Embryonic facial prominence (tissue), 1 donor: ENCODE data around the gene PIGB.
"Not testable (repeated sequence)": the region's sequence is repeated elsewhere in the genome, so short reads cannot be mapped to it uniquely, and the experiment has no call there.

Source experiments
- DNase-seq: peaks from one replicate; pipeline ENCODE4 v3.0.0-alpha.2; 2016; ENCODE audit errors: extremely low spot score

PIGB gene

GRCh38 chr15:55297315-55297714 is 21.7 kb upstream of the PIGB start:
- DNase-seq = no peak

DNA sequence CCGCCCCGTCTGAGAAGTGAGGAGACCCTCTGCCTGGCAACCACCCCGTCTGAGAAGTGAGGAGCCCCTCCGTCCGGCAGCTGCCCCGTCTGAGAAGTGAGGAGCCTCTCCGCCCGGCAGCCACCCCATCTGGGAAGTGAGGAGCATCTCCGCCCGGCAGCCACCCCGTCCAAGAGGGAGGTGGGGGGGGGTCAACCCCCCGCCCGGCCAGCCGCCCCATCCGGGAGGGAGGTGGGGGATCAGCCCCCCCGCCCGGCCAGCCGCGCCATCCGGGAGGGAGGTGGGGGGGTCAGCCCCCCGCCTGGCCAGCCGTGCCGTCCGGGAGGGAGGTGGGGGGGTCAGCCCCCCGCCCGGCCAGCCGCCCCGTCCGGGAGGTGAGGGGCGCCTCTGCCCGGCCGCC is 16.2 kb upstream of the PIGB start:
- not testable (repeated sequence) for DNase-seq

DNA sequence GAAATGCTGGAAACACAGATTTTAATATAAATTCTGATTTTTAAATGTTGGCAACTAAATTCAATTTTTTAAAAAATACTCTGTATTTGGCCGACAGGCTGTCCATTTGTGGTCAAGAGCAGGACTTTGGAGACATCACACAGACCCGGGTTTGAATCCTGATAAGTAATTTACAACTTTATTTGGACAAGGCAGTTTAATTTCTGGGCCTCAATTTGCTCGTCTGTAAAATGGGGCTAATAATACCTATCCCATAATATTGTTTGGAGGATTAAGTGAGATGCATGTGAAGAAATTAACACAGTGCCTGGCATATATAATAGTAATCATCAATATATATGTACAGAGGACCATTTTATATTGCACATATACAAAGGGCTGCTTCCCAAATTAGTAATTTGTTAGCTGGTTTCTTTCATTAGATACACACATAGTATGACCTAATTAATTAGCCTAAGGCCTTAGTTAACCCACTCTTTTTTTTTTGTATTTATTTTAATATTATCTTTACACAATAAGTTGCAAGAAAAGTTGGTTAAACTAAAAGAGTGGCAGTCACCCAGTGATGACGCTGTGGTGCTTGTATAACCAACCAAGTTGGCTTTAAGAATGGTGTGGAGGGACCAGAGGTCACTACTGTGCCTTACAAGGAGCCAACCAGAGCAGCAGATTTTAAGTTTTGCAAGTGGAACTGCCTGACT is 665 bp downstream of the PIGB start:
- DNase-seq = no peak

GRCh38 chr15:55320238-55320550 is 1.2 kb downstream of the PIGB start:
- DNase-seq = no peak

DNA sequence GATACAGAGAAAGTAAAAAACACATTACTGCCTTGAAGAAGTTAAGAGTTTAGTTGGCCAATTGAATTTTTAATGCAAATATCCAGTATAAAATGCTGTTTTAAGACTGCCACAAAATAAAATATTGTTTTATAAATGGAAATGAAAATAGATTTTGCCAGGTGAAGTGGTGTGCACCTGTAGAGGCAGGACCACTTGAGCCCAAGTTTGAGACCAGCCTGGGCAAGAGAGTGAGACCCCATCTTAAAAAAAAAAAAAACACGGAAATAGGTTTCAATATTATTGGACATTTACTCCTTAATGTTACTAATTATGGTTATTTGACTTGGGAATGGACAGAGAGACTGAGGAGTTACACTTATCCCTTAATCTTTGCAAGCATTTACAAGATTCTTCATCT is 1.9 kb downstream of the PIGB start:
- no peak for DNase-seq

- DNase-seq = no peak
Measured at GRCh38 chr15:55322467-55322866, 3.4 kb downstream of the PIGB start.

DNA sequence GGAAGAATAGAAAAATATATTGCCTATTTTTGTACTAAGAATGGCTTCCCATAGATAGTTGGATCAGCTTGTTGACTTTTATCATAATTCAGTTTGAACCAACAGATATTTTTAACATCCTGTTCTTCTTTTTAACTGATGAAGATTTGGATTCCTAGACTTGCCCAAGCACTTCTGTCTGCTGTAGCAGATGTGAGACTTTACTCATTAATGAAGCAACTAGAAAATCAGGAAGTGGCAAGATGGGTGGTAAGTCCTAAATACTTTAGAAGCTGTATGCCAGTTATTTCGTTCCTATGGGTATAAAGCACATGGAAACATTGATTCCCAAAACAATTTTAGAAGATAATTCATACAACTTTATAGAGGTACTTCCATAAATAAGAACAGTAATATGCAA is 8.4 kb downstream of the PIGB start:
- DNase-seq = no peak

GRCh38 chr15:55334371-55334770 is 15.3 kb downstream of the PIGB start:
- no peak for DNase-seq

DNA sequence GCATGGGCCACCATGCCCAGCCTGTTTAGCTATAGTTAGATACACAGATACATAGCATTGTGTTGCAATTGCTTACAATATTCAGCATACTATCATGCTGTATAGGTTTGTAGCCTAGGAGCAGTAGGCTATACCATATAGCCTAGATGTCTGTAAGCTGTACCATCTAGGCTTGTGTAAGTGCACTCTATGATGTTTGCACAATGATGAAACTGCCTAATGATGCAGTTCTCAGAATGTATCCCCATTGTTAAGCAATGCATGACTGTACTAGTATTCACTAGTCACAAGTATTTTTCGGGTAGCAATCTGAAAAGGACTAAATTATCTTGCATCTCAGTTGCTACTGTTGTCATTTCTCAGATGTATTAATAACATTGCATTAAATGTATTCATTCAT is 16.0 kb downstream of the PIGB start:
- no peak for DNase-seq

DNA sequence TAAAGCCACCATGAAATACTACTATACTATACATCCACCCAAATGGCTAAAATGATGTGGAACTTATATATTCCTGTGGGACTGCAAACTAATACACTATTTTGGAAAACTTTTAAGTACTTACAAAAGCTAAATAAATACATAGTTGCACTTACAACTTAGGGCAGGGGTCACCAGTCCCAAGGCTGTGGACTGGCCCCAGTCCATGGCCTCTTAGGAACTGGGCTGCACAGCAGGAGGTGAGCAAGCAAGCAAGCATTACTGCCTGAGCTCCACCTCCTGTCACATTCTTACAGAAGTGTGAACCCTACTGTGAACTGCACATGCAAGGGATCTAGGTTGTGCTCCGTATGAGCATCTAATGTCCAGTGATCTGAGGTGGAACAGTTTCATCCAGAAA is 18.1 kb downstream of the PIGB start:
- DNase-seq = no peak

GRCh38 chr15:55343168-55343567 is 24.1 kb downstream of the PIGB start:
- DNase-seq = peak; percentile 34

DNA sequence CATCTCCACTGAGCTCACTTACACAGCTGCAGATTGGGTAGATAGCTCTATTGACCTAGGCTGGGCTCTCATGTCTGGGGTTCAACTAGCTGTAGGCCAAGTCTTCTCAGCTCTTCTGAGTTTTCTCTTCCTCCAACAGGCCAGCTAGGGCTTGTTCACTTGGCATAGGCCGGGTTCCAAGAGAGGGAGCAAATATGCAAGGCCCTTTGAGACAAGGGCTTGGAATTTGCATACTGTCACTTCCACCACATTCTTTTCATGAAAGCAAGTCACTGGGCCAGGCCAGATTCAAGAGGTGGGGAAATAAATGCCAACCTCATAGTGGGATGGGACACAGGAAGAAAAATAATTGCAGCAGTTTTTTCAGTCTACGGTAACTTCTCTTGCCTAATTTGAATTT is 25.2 kb downstream of the PIGB start:
- DNase-seq = no peak

- DNase-seq = no peak
Measured at GRCh38 chr15:55348281-55348778, 29.3 kb downstream of the PIGB start.

GRCh38 chr15:55349282-55349681 is 30.3 kb downstream of the PIGB start:
- no peak for DNase-seq

DNA sequence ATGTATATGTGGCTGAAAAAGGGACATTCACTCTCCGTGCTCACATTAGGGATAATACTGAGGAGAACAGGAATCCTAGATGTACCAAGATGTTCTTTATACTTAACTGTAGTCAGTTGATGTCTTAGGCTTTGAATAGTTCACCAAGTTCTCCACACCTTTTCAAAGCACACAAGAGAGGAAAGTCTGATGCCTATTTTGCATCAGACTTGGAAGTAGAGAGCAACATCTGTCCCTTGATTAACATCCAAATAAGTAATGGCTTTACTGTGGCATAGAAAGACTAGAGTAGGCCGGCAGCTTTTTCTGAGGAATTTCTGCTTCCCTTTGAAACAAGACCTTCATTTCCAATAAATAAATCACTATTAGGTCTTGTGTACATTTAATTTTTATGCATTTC is 34.0 kb downstream of the PIGB start:
- DNase-seq = no peak

DNA sequence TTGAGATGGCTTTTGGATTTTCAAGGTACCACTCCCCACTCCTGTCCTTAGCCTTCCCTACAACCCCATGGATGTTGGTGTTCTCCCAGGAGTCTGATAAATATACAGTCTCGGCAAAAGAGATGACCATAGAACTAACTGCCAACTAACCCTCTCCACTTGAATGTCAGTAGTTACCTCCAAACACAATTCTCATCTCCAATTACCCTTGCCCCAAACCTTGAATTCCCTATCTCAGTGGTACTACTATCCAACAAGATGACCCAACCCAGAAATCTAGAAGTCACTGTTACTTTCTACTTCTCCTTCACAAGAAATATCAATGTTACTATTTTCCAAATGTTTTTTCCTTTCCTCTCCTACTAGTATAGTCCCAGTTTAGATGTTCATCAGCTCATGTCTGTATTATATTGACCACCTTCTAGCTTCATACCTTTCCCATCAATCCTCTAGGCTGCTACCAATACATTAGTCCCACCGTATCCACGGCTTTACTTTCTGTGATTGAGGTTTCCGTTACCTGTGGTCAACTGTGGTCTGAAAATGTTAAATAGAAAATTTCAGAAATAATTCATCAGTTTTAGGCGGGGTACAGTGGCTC is 38.1 kb downstream of the PIGB start:
- DNase-seq = no peak

DNA sequence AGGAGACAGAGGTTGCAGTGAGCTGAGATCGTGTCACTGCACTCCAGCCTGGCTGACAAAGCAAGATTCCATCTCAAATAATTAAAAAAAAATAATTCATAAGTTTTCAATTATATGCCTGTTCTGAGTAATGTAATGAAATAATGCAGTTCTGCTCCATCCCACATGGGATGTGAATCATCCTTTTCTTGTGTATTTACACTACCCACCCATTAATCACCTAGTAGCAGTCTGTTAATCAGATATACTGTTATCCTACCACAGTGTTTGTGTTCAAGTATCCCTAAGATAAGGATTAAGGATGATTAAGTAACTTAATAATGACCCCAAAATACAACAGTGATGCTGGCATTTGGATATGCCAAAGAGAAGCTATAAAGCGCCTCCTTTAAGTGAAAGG is 38.8 kb downstream of the PIGB start:
- no peak for DNase-seq

DNA sequence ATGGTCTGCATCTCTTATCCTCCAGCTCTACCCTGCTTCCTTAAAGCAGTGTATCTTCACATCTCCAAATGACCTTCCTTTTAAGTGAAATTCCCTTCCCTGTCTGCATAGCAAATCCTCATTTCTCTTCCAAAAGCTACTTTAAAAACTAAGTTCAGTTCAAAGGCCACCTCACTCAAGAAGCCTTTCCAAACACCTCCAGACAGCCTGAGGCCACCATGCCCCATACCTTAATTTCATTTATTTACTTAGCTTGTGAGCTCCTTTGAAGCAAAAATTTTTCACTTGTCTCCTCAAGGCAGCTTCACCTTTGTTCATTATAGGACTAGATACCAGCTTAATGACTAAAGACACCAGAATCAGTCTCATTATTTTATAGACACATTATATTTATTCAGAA is 39.4 kb downstream of the PIGB start:
- DNase-seq = no peak

DNA sequence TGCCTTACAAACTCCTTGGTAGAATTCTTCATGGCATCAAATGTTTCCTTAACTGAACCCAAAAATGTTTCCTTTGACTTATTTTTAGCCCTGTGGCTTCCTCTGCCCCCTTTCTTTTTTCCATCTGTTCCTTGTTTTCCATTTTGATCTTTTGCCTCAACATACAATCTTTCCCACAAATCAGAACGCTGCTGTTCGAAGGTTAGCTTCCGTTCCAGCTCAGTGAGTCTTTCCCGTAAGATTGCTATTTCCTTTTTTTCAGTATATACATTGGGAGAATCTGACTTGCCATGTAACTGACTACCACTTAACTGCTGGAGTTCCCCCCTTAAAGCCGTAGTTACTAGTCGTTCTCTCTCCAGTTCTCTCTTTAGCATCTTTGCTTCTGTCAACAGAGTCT is 41.2 kb downstream of the PIGB start:
- peak; percentile 18 for DNase-seq

DNA sequence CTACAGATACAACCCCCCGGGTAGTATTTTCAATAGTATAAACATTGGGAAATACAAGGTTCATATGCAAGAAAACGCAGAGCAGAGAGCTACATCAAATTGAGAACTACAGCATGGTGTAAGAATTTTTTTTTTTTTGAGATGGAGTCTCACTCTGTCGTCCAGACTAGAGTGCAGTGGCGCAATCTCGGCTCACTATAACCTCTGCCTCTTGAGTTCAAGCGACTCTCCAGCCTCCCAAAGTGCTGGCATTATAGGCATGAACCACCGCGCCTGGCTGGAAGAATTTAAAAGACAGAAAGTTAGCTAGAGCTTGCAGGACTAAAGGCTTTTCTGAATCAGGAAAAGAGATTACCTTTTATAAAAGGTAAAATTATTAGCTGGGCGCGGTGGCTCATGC is 42.0 kb downstream of the PIGB start:
- no peak for DNase-seq

DNA sequence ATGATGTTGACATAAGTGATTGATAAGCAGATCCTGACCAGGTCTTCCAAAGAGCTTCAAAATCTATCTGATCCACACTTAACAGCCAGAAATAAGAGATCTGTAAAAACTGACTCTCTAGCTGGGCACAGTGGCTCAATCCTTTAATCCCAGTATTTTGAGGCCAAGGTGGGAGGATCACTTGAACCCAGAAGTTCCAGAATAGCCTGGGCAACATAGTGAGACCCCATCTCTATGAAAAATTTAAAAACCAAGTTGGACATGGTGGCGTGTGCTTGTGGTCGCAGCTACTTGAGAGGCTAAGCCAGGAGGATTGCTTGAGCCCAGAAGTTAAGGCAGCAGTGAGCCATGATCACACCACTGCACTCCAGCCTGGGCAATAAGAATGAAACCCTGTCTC is 43.6 kb downstream of the PIGB start:
- DNase-seq = no peak

DNA sequence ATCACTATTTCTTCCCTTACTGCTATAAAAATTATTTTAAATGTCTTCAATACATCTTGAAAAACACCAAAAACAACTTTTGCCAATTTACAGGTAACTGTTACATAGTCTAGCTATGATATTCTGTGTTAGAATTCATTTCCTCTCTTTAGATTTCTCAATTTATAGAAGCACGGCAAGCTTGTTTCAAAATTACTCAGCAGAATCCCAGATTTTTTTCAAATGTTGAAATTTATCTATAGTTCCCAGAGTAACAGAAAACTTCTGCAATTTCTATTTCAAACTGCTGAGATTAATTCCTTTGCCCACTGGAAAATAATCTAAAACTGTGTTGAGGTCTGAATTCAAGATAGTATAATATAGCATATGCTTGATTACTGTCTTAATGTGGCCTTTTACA is 48.0 kb downstream of the PIGB start:
- no peak for DNase-seq

DNA sequence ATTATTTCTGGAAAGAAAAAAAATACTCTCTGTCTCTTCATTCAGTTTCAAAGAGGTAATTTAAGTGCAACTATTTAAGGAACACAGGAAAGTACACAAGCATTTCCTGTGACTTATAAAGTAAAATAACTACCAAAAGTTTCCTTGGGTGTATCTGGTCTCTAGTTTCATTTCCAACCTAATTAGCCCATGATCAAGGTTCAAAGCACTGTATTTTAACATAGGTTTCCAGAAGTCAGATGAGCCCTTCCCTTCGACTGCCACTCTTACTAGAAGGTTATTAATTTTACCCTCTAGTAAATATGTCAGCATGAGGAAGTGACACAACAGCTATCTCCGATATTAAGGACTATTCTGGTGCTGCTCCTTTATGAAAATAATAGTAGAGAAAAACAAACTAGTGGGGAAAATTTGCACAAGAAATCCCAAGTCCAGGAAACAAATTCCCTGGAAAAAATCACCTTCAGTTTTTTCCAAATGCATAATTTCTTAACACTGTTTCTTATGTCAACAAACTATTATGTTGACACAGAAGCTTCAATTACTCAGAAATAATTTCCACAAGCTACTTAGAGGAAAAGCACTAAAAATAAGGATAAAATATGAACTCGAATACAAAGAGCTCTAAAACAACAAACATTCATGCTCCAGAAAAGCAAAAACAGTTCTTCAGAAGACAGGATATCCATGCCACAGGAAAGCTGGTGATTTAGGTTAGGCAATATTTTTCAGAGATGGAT is 53.8 kb downstream of the PIGB start:
- DNase-seq = no peak
